Measurements from ENCODE around the gene PCDHGA5.
"Not testable (repeated sequence)": the region's sequence is repeated elsewhere in the genome, so short reads cannot be mapped to it uniquely, and the experiment has no call there.

The PCDHGA5 gene

GRCh38 chr5:141332571-141332970, 31.4 kb upstream of the PCDHGA5 start:
- H3K4me3 ChIP-seq (ENCODE audit: low read length in 2 of 2); H3K27ac ChIP-seq (ENCODE audit: low read length); H3K4me1 ChIP-seq (ENCODE audit: control insufficient read depth, insufficient read depth, low read length); H3K36me3 ChIP-seq (ENCODE audit: control insufficient read depth in 2 of 2, insufficient read depth in 2 of 2, low read length in 2 of 2); H3K27me3 ChIP-seq (ENCODE audit: control insufficient read depth in 1 of 2, insufficient read depth in 2 of 2, low read length in 2 of 2); H3K9ac ChIP-seq (ENCODE audit: low read length in 2 of 2): not testable (repeated sequence)
- H3K9me3 ChIP-seq (ENCODE audit: control insufficient read depth in 2 of 2, low read length in 2 of 2), result peaks cover 45 to 49% of the 10 kb centered on the region in 2 donors

DNA sequence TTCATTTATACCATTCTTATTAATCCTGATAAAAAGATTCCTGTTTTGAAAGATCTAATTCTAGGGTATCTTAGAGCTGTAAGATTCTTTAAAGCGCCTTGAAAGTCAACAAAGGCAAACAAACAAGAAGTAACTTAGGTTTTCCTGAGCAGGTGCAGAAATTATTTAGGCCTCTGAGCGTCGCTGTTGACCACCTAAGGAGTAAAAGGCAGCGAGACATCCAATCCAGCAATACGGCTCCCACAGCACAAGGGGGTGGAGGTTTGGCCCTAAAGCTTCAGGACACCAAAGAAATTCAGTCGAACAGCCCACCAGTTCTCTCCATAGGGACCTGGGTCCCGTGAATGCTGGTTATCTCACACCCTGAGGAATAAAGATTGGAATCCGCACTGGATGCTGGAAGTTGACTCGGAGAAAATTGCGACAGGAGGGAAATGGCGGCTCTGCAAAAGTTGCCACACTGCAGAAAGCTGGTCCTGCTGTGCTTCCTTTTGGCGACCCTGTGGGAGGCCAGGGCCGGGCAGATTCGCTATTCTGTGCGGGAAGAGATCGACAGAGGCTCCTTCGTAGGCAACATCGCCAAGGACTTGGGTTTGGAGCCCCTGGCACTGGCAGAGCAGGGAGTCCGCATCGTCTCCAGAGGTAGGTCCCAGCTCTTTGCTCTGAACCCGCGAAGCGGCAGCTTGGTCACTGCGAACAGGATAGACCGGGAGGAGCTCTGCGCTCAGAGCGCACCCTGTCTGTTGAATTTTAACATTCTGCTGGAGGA, 25.2 kb upstream of the PCDHGA5 start, which contains the start of gene PCDHGA2:
Gene PCDHGA2, plus strand, starts transcription at position 223 of the 769 bp plus-strand sequence.
- H3K9me3 ChIP-seq (ENCODE audit: control insufficient read depth in 2 of 2, low read length in 2 of 2), result peaks cover 41 to 50% of the 10 kb centered on the region in 2 donors
- peak within 1 kb of the TSS; percentile 50 to 60 for H3K4me3 ChIP-seq (ENCODE audit: low read length in 2 of 2)
- no peaks in the 10 kb centered on the region for H3K36me3 ChIP-seq (ENCODE audit: control insufficient read depth in 2 of 2, insufficient read depth in 2 of 2, low read length in 2 of 2)
- H3K4me1 ChIP-seq (ENCODE audit: control insufficient read depth, insufficient read depth, low read length), result no peaks in the 10 kb centered on the region
- no peaks in the 10 kb centered on the region for H3K27me3 ChIP-seq (ENCODE audit: control insufficient read depth in 1 of 2, insufficient read depth in 2 of 2, low read length in 2 of 2)
- H3K9ac ChIP-seq (ENCODE audit: low read length in 2 of 2), result no peak within 1 kb of the TSS
- H3K27ac ChIP-seq (ENCODE audit: low read length), result no peak within 1 kb of the TSS

DNA sequence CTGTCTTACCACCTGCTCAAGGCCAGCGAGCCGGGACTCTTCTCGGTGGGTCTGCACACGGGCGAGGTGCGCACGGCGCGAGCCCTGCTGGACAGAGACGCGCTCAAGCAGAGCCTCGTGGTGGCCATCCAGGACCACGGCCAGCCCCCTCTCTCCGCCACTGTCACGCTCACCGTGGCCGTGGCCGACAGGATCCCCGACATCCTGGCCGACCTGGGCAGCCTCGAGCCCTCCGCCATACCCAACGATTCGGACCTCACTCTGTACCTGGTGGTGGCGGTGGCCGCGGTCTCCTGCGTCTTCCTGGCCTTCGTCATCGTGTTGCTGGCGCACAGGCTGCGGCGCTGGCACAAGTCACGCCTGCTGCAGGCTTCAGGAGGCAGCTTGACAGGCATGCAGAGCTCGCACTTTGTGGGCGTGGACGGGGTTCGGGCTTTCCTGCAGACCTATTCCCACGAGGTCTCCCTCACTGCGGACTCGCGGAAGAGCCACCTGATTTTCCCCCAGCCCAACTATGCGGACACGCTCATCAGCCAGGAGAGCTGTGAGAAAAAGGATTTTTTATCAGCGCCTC, 23.1 kb upstream of the PCDHGA5 start:
- H3K27me3 ChIP-seq (ENCODE audit: control insufficient read depth in 1 of 2, insufficient read depth in 2 of 2, low read length in 2 of 2); H3K27ac ChIP-seq (ENCODE audit: low read length); H3K4me3 ChIP-seq (ENCODE audit: low read length in 2 of 2); H3K36me3 ChIP-seq (ENCODE audit: control insufficient read depth in 2 of 2, insufficient read depth in 2 of 2, low read length in 2 of 2); H3K9ac ChIP-seq (ENCODE audit: low read length in 2 of 2); H3K4me1 ChIP-seq (ENCODE audit: control insufficient read depth, insufficient read depth, low read length): not testable (repeated sequence)
- H3K9me3 ChIP-seq (ENCODE audit: control insufficient read depth in 2 of 2, low read length in 2 of 2), result peaks cover 55 to 56% of the 10 kb centered on the region in 2 donors

GRCh38 chr5:141342773-141343172, 21.2 kb upstream of the PCDHGA5 start:
- H3K27ac ChIP-seq (ENCODE audit: low read length), result no peak overlapping the region
- no peaks in the 10 kb centered on the region for H3K36me3 ChIP-seq (ENCODE audit: control insufficient read depth in 2 of 2, insufficient read depth in 2 of 2, low read length in 2 of 2)
- no peak overlapping the region for H3K4me3 ChIP-seq (ENCODE audit: low read length in 2 of 2)
- H3K9me3 ChIP-seq (ENCODE audit: control insufficient read depth in 2 of 2, low read length in 2 of 2), result peaks cover 52 to 59% of the 10 kb centered on the region in 2 donors
- H3K4me1 ChIP-seq (ENCODE audit: control insufficient read depth, insufficient read depth, low read length), result no peaks in the 10 kb centered on the region
- no peak overlapping the region for H3K9ac ChIP-seq (ENCODE audit: low read length in 2 of 2)
- peaks cover 0 to 4% of the 10 kb centered on the region in 2 donors for H3K27me3 ChIP-seq (ENCODE audit: control insufficient read depth in 1 of 2, insufficient read depth in 2 of 2, low read length in 2 of 2)

DNA sequence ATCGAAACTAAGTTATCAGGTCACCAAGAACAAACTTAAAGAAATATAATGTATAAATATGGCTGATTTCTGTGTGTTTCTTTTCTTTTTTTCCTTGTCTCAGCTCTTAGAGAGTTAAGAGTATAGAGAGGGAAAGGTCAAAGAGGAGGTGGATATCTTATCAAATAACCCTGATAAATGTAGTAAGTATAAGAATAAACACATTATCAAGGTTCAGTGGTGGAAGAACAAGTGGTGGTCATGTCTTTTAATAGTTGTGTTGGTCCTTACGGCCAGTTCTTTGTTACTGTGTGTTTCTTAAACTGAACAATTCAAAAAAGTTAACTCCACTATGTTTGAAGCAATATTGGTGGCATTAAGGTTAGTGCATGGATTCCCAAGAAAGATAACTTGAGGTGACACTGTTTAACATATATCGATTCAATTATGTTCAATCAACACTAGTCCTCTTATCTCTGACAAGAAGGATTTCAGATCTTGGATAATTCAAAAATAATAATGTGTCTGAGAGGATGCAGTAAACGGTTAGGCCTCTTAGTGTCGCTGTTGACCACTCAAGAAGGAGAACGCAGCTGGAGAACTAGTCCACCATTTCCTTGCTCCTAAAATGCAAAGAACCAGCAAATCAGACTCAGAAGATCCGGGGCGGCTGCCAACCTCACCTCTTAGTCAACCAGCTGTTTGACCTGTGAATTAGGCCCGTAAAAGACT, 20.6 kb upstream of the PCDHGA5 start, which contains the start of gene PCDHGA3:
Gene PCDHGA3, plus strand, starts transcription at position 588 of the 711 bp plus-strand sequence. CDS start 205 bp downstream, outside the sequence.
- Histone ChIP-seq H3K4me3 (ENCODE audit: low read length in 2 of 2) (peak within 1 kb of the TSS in 1 of 2 donors; percentile 54), H3K9me3 (ENCODE audit: control insufficient read depth in 2 of 2, low read length in 2 of 2) (peaks cover 46 to 53% of the 10 kb centered on the region in 2 donors), H3K27me3 (ENCODE audit: control insufficient read depth in 1 of 2, insufficient read depth in 2 of 2, low read length in 2 of 2) (peaks cover 0 to 4% of the 10 kb centered on the region in 2 donors), H3K4me1 (ENCODE audit: control insufficient read depth, insufficient read depth, low read length) (no peaks in the 10 kb centered on the region), H3K9ac (ENCODE audit: low read length in 2 of 2) (no peak within 1 kb of the TSS), H3K27ac (ENCODE audit: low read length) (no peak within 1 kb of the TSS), H3K36me3 (ENCODE audit: control insufficient read depth in 2 of 2, insufficient read depth in 2 of 2, low read length in 2 of 2) (no peaks in the 10 kb centered on the region)

DNA sequence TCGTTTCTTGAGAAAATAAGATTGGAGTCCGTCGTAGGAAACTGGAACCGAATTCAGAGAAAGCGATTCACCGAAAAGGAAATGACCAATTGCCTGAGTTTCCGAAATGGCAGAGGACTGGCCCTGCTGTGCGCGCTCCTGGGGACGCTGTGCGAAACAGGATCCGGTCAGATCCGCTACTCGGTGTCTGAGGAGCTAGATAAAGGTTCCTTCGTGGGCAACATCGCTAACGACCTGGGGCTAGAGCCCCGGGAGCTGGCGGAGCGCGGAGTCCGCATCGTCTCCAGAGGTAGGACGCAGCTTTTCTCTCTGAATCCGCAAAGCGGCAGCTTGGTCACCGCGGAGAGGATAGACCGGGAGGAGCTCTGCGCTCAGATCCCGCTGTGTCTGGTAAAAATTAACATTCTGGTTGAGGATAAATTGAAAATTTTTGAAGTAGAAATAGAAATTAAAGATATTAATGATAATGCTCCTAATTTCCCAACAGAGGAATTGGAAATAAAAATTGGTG, 20.0 kb upstream of the PCDHGA5 start:
- Histone ChIP-seq H3K4me3 (ENCODE audit: low read length in 2 of 2) (peak overlapping the region in 1 of 2 donors; percentile 54), H3K36me3 (ENCODE audit: control insufficient read depth in 2 of 2, insufficient read depth in 2 of 2, low read length in 2 of 2) (no peaks in the 10 kb centered on the region), H3K27me3 (ENCODE audit: control insufficient read depth in 1 of 2, insufficient read depth in 2 of 2, low read length in 2 of 2) (peaks cover 0 to 4% of the 10 kb centered on the region in 2 donors), H3K9ac (ENCODE audit: low read length in 2 of 2) (no peak overlapping the region), H3K27ac (ENCODE audit: low read length) (no peak overlapping the region), H3K9me3 (ENCODE audit: control insufficient read depth in 2 of 2, low read length in 2 of 2) (peaks cover 43 to 46% of the 10 kb centered on the region in 2 donors), H3K4me1 (ENCODE audit: control insufficient read depth, insufficient read depth, low read length) (no peaks in the 10 kb centered on the region)

GRCh38 chr5:141345327-141345726, 18.6 kb upstream of the PCDHGA5 start:
- H3K9me3 ChIP-seq (ENCODE audit: control insufficient read depth in 2 of 2, low read length in 2 of 2), result peaks cover 36 to 38% of the 10 kb centered on the region in 2 donors
- no peak overlapping the region for H3K4me3 ChIP-seq (ENCODE audit: low read length in 2 of 2)
- H3K36me3 ChIP-seq (ENCODE audit: control insufficient read depth in 2 of 2, insufficient read depth in 2 of 2, low read length in 2 of 2), result no peaks in the 10 kb centered on the region
- H3K9ac ChIP-seq (ENCODE audit: low read length in 2 of 2), result no peak overlapping the region
- no peak overlapping the region for H3K27ac ChIP-seq (ENCODE audit: low read length)
- no peaks in the 10 kb centered on the region for H3K4me1 ChIP-seq (ENCODE audit: control insufficient read depth, insufficient read depth, low read length)
- H3K27me3 ChIP-seq (ENCODE audit: control insufficient read depth in 1 of 2, insufficient read depth in 2 of 2, low read length in 2 of 2), result peaks cover 0 to 4% of the 10 kb centered on the region in 2 donors

- H3K4me3 ChIP-seq (ENCODE audit: low read length in 2 of 2); H3K4me1 ChIP-seq (ENCODE audit: control insufficient read depth, insufficient read depth, low read length); H3K9ac ChIP-seq (ENCODE audit: low read length in 2 of 2); H3K27ac ChIP-seq (ENCODE audit: low read length); H3K27me3 ChIP-seq (ENCODE audit: control insufficient read depth in 1 of 2, insufficient read depth in 2 of 2, low read length in 2 of 2); H3K36me3 ChIP-seq (ENCODE audit: control insufficient read depth in 2 of 2, insufficient read depth in 2 of 2, low read length in 2 of 2): not testable (repeated sequence)
- peaks cover 38 to 43% of the 10 kb centered on the region in 2 donors for H3K9me3 ChIP-seq (ENCODE audit: control insufficient read depth in 2 of 2, low read length in 2 of 2)
These were observed 17.9 kb upstream of the PCDHGA5 start for GRCh38 chr5:141346017-141346416.

DNA sequence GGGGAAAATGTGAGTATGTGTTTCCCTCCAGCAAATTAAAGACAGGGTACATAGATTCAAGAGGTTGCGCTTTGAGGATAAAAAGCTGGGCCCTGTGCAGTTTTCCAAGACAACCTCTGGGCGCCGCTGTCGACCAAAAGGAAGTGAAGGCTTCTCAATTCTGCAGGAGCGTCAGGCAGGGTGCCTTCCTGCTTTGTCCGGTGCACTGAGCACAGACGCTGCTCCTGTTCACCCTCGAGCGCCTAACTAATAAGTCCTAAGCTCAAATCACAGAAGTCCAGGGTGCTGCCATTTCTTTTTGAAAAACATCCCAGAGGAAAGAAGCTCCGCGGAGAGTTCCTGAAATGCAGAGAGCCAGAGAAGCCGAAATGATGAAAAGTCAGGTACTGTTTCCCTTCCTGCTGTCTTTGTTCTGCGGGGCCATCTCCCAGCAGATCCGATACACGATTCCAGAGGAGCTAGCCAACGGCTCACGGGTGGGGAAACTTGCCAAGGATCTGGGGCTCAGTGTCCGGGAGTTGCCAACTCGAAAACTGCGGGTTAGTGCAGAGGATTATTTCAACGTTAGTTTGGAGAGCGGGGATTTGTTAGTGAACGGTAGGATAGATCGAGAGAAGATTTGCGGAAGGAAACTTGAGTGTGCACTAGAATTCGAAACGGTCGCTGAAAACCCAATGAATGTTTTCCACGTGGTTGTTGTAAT, 13.9 kb upstream of the PCDHGA5 start, which contains the start of gene PCDHGB1:
Gene PCDHGB1, plus strand, starts transcription at position 183 of the 703 bp plus-strand sequence. Its CDS starts 162 bp downstream, at position 345.
- Histone ChIP-seq H3K4me3 (ENCODE audit: low read length in 2 of 2) (peak within 1 kb of the TSS; percentile 40 to 65), H3K4me1 (ENCODE audit: control insufficient read depth, insufficient read depth, low read length) (no peaks in the 10 kb centered on the region), H3K27me3 (ENCODE audit: control insufficient read depth in 1 of 2, insufficient read depth in 2 of 2, low read length in 2 of 2) (peaks cover 0 to 7% of the 10 kb centered on the region in 2 donors), H3K9ac (ENCODE audit: low read length in 2 of 2) (no peak within 1 kb of the TSS), H3K36me3 (ENCODE audit: control insufficient read depth in 2 of 2, insufficient read depth in 2 of 2, low read length in 2 of 2) (no peaks in the 10 kb centered on the region), H3K9me3 (ENCODE audit: control insufficient read depth in 2 of 2, low read length in 2 of 2) (peaks cover 26 to 44% of the 10 kb centered on the region in 2 donors), H3K27ac (ENCODE audit: low read length) (no peak within 1 kb of the TSS)

GRCh38 chr5:141351591-141351990, 12.4 kb upstream of the PCDHGA5 start:
- peaks cover 0 to 7% of the 10 kb centered on the region in 2 donors for H3K27me3 ChIP-seq (ENCODE audit: control insufficient read depth in 1 of 2, insufficient read depth in 2 of 2, low read length in 2 of 2)
- H3K4me3 ChIP-seq (ENCODE audit: low read length in 2 of 2), result peak overlapping the region in 1 of 2 donors; percentile 65
- H3K9ac ChIP-seq (ENCODE audit: low read length in 2 of 2), result no peak overlapping the region
- no peak overlapping the region for H3K27ac ChIP-seq (ENCODE audit: low read length)
- peaks cover 31 to 52% of the 10 kb centered on the region in 2 donors for H3K9me3 ChIP-seq (ENCODE audit: control insufficient read depth in 2 of 2, low read length in 2 of 2)
- H3K36me3 ChIP-seq (ENCODE audit: control insufficient read depth in 2 of 2, insufficient read depth in 2 of 2, low read length in 2 of 2), result peaks cover 0 to 2% of the 10 kb centered on the region in 2 donors
- no peaks in the 10 kb centered on the region for H3K4me1 ChIP-seq (ENCODE audit: control insufficient read depth, insufficient read depth, low read length)

Data from stomach smooth muscle (tissue), 2 donors.